SK-N-SH (cell line): ENCODE measurements around the gene CST2. TPM values are rescaled to one million over a fixed set of nuclear protein-coding genes. Genes with fewer than 3 reads are reported as not detected.

ENCODE experiments used
- CTCF ChIA-PET: fragments of 300-600, 350-600 bp; formaldehyde crosslinking; extraction: SDS; loops from one replicate; lab custom pipeline; 2021; lab: Yijun Ruan, JAX
- POLR2A ChIA-PET: fragments of 350-600 bp; sonication (Branson Sonifier 250); formaldehyde crosslinking; extraction: SDS; loops from one replicate; lab custom pipeline; 2020; ENCODE audit warnings: antibody characterized with exemption, inconsistent platforms; lab: Yijun Ruan, JAX
- DNase-seq: peaks from one replicate; pipeline ENCODE4 v3.0.0; 2012
- H2AFZ ChIP-seq: fragments of 200-600 bp; sonication (generic); 2 replicates; pipeline ENCODE4 v1.8.1; 2016; ENCODE audit warnings: antibody characterized with exemption, mild to moderate bottlenecking, low read depth
- H3F3A ChIP-seq: fragments of 200-600 bp; sonication (generic); replicated peaks from 2 replicates; pipeline ENCODE3; 2016; ENCODE audit warnings: antibody characterized with exemption, mild to moderate bottlenecking; ENCODE audit not compliant: insufficient read depth
- H3K27ac ChIP-seq, 2 experiments: fragments of 200-500 bp in 1 of 2; fragments of 200-600 bp in 1 of 2; sonication (Bioruptor generic) in 1 of 2; sonication (generic), shearing (Covaris generic) in 1 of 2; 2 replicates each; pipeline versions ENCODE4 v1.5.1 to v1.6.1; 2014 to 2016; ENCODE audit warnings: low read depth in 2 of 2, inconsistent platforms in 1 of 2, low read length in 1 of 2, mild to moderate bottlenecking in 1 of 2, mixed read lengths in 1 of 2
- H3K27me3 ChIP-seq: fragments of 200-600 bp; sonication (generic), shearing (Covaris generic); 2 replicates; pipeline ENCODE4 v1.6.1; 2016; ENCODE audit warnings: mixed run types; ENCODE audit not compliant: insufficient read depth
- H3K36me3 ChIP-seq, 2 experiments: fragments of 200-500 bp in 1 of 2; fragments of 200-600 bp in 1 of 2; sonication (Bioruptor generic) in 1 of 2; sonication (generic) in 1 of 2; replicated peaks in 1 of 2; 2 replicates each; pipeline versions ENCODE3 to v1.5.1; 2014 to 2016; ENCODE audit warnings: low read length in 1 of 2, mild to moderate bottlenecking in 1 of 2; ENCODE audit not compliant: insufficient read depth in 2 of 2, control insufficient read depth in 1 of 2
- H3K4me1 ChIP-seq, 2 experiments: fragments of 200-500 bp in 1 of 2; fragments of 200-600 bp in 1 of 2; sonication (Bioruptor generic) in 1 of 2; sonication (generic), shearing (Covaris generic) in 1 of 2; 2 replicates each; pipeline versions ENCODE4 v1.5.1 to v1.6.1; 2014 to 2016; ENCODE audit warnings: low read depth in 1 of 2, low read length in 1 of 2, mixed run types in 1 of 2; ENCODE audit not compliant: insufficient read depth in 2 of 2, control insufficient read depth in 1 of 2
- H3K4me2 ChIP-seq: fragments of 200-600 bp; sonication (generic), shearing (Covaris generic); 2 replicates; pipeline ENCODE4 v1.6.1; 2017; ENCODE audit warnings: mixed run types
- H3K4me3 ChIP-seq, 2 experiments: fragments of 200-500 bp in 1 of 2; fragments of 200-600 bp in 1 of 2; sonication (Bioruptor generic) in 1 of 2; sonication (generic), shearing (Covaris generic) in 1 of 2; 2 replicates each; pipeline versions ENCODE4 v1.5.1 to v1.8.1; 2014 to 2016; ENCODE audit warnings: low read depth in 2 of 2, inconsistent platforms in 1 of 2, low read length in 1 of 2, mild to moderate bottlenecking in 1 of 2, mixed read lengths in 1 of 2, moderate library complexity in 1 of 2
- H3K79me2 ChIP-seq: fragments of 200-600 bp; sonication (generic); 2 replicates; pipeline ENCODE4 v1.8.1; 2017; ENCODE audit warnings: mild to moderate bottlenecking; ENCODE audit not compliant: insufficient read depth
- H3K9ac ChIP-seq: fragments of 200-600 bp; sonication (generic); 2 replicates; pipeline ENCODE4 v1.6.1; 2017; ENCODE audit warnings: mixed run types
- H3K9me2 ChIP-seq: fragments of 200-600 bp; sonication (generic); 2 replicates; pipeline ENCODE4 v1.6.1; 2017; ENCODE audit warnings: mixed run types
- H3K9me3 ChIP-seq: fragments of 200-600 bp; sonication (generic); 2 replicates; pipeline ENCODE4 v1.6.1; 2017; ENCODE audit warnings: mixed run types, mild to moderate bottlenecking, moderate library complexity
- H4K20me1 ChIP-seq: fragments of 200-600 bp; sonication (generic); 2 replicates; pipeline ENCODE4 v1.6.1; 2017; ENCODE audit warnings: mild to moderate bottlenecking, mixed run types; ENCODE audit not compliant: insufficient read depth
- ELF1 ChIP-seq: IDR thresholded peaks from 2 replicates; pipeline ENCODE4 v1.4.0; 2012
- EP300 ChIP-seq, 2 experiments: IDR thresholded peaks; 2 replicates each; pipeline versions ENCODE4 v1.4.0 to v1.6.1; 2012; ENCODE audit warnings: borderline replicate concordance in 1 of 2, low read depth in 1 of 2, low read length in 1 of 2
- FOSL2 ChIP-seq: IDR thresholded peaks from 2 replicates; pipeline ENCODE4 v1.4.0; 2012; ENCODE audit warnings: low read depth, mild to moderate bottlenecking, moderate library complexity, borderline replicate concordance
- FOXJ3 ChIP-seq: sonication (generic); formaldehyde crosslinking; IDR thresholded peaks from 2 replicates; pipeline ENCODE4 v1.5.1; 2020; ENCODE audit warnings: mild to moderate bottlenecking, missing genetic modification reagents
- FOXM1 ChIP-seq: IDR thresholded peaks from 2 replicates; pipeline ENCODE4 v1.4.0; 2012; ENCODE audit warnings: low read depth, mild to moderate bottlenecking
- GABPA ChIP-seq: IDR thresholded peaks from 2 replicates; pipeline ENCODE4 v1.4.0; 2012; ENCODE audit warnings: low read depth, mild to moderate bottlenecking
- GATA2 ChIP-seq: sonication (generic); formaldehyde crosslinking; IDR thresholded peaks from 2 replicates; pipeline ENCODE4 v1.5.0; 2020; ENCODE audit warnings: mild to moderate bottlenecking, missing genetic modification reagents
- JUND ChIP-seq: IDR thresholded peaks from 2 replicates; pipeline ENCODE4 v1.4.0; 2012
- MXI1 ChIP-seq: IDR thresholded peaks from 2 replicates; pipeline ENCODE4 v1.6.1; 2012; ENCODE audit warnings: mild to moderate bottlenecking, low read depth, low read length, improper control_type of control experiment
- NFIC ChIP-seq: IDR thresholded peaks from 2 replicates; pipeline ENCODE4 v1.4.0; 2012; ENCODE audit warnings: borderline replicate concordance
- NRF1 ChIP-seq: IDR thresholded peaks from 2 replicates; pipeline ENCODE4 v1.6.1; 2012; ENCODE audit warnings: low read depth, mild to moderate bottlenecking, low read length
- POLR2AphosphoS5 ChIP-seq: IDR thresholded peaks from 2 replicates; pipeline ENCODE4 v1.6.1; 2012; ENCODE audit warnings: low read depth, low read length
- RCOR1 ChIP-seq: fragments of 150-350 bp; IDR thresholded peaks from 2 replicates; pipeline ENCODE4 v1.6.1; 2017; ENCODE audit warnings: antibody characterized with exemption, low read length
- RFX5 ChIP-seq: IDR thresholded peaks from 2 replicates; pipeline ENCODE4 v1.6.1; 2012; ENCODE audit warnings: mild to moderate bottlenecking, improper control_type of control experiment, low read length
- TCF12 ChIP-seq: IDR thresholded peaks from 2 replicates; pipeline ENCODE4 v1.4.0; 2012
- TEAD4 ChIP-seq: IDR thresholded peaks from 2 replicates; pipeline ENCODE4 v1.4.0; 2012; ENCODE audit warnings: mild to moderate bottlenecking, borderline replicate concordance; ENCODE audit not compliant: insufficient read depth
- WGBS: methylation state at CpG from one replicate; pipeline ENCODE4 v1.1.6; 2017; ENCODE audit warnings: low lambda C conversion rate; 5-methylcytosine and 5-hydroxymethylcytosine counted together
- polyA plus RNA-seq, 3 experiments: library from polyadenylated mRNA; depleted of rRNA; stranded (reverse); fragments of >200 nt; gene quantifications; 2 replicates each; pipeline ENCODE4 v1.2.3, GENCODE V29; 2012
- TF ChIP-seq, protein P1 (sequence below): IDR thresholded peaks from 2 replicates; pipeline ENCODE4 v1.4.0; 2012; ENCODE audit warnings: low read depth
- TF ChIP-seq, protein P2 (sequence below): fragments of 150-350 bp; IDR thresholded peaks from 2 replicates; pipeline ENCODE4 v1.6.1; 2017; ENCODE audit warnings: antibody characterized with exemption, low read length, low read depth, borderline replicate concordance
- TF ChIP-seq, protein P3 (sequence below): IDR thresholded peaks from 2 replicates; pipeline ENCODE4 v1.4.0; 2012; ENCODE audit warnings: low read depth, borderline replicate concordance
- TF ChIP-seq, protein P4 (sequence below): IDR thresholded peaks from 2 replicates; pipeline ENCODE4; 2012
- TF ChIP-seq, protein P5 (sequence below): IDR thresholded peaks from 2 replicates; pipeline ENCODE4 v1.4.0; 2012; ENCODE audit warnings: low read depth, borderline replicate concordance
- TF ChIP-seq, protein P6 (sequence below): fragments of 150-350 bp; IDR thresholded peaks from 2 replicates; pipeline ENCODE4 v1.6.1; 2016; ENCODE audit warnings: mild to moderate bottlenecking, low read depth, low read length
- TF ChIP-seq, protein P7 (sequence below): IDR thresholded peaks from 2 replicates; pipeline ENCODE4 v1.6.1; 2012; ENCODE audit warnings: mild to moderate bottlenecking, low read depth, low read length, moderate library complexity

Gene CST2
- polyA plus RNA-seq, 1 of the 3 experiments (the other 2 are of a cell fraction), result not detected

DNA sequence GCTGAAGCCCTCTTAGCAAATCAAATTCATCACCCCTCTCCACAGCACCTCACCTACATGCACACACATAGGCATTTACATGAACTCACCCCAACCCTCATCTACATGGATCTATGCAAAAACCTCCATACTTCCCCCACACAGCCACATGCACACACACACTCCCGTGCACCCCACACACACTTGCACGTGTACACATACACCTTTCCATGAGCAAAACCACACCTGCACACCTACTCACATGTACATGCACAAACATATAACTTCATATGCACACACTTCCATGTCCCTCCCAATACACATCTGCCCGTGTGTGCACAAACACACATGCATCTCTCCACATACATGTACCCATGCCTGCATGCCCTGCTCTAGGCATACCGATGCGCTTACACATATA, 29.7 kb upstream of the CST2 start (continued):
- TF ChIP-seq, protein P1, sequence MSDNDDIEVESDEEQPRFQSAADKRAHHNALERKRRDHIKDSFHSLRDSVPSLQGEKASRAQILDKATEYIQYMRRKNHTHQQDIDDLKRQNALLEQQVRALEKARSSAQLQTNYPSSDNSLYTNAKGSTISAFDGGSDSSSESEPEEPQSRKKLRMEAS, result no peak
- TF ChIP-seq GABPA (no peak), RFX5 (no peak), FOXJ3 (CRISPR knock-in tag) (no peak), FOXM1 (no peak), JUND (no peak), POLR2AphosphoS5 (no peak), FOSL2 (no peak), TCF12 (no peak)

DNA sequence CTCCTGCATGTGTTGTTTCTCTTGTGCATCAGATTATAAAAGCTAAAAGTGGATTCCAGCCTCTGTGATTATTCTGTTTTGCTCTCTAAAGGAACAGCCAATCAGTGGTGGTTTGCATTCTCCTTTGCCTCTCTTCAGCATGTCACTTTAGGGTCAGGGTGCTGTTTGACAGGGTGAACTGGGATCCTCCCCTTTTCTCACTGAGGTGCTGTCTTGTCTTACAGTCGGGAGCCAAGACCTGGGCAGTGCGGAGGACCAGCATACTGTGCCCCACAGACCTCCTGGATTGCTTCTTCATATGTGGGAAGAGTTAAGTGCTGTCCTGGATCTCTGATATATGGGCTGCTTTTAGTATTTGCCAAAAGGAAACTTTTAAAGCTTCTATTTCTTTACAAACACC, 15.2 kb upstream of the CST2 start:
- TF ChIP-seq, protein P2, sequence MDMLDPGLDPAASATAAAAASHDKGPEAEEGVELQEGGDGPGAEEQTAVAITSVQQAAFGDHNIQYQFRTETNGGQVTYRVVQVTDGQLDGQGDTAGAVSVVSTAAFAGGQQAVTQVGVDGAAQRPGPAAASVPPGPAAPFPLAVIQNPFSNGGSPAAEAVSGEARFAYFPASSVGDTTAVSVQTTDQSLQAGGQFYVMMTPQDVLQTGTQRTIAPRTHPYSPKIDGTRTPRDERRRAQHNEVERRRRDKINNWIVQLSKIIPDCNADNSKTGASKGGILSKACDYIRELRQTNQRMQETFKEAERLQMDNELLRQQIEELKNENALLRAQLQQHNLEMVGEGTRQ, result no peak
- TF ChIP-seq NFIC (no peak), RFX5 (no peak), TEAD4 (no peak), GATA2 (CRISPR knock-in tag) (no peak), EP300 (IDR thresholded peaks at IDR 0.05; ENCODE audit: borderline replicate concordance in 1 of 2, low read depth in 1 of 2, low read length in 1 of 2) (no peak), FOSL2 (no peak), JUND (no peak), POLR2AphosphoS5 (no peak), NRF1 (no peak), ELF1 (no peak), RCOR1 (no peak), MXI1 (no peak), TCF12 (no peak)
- TF ChIP-seq, protein P3, sequence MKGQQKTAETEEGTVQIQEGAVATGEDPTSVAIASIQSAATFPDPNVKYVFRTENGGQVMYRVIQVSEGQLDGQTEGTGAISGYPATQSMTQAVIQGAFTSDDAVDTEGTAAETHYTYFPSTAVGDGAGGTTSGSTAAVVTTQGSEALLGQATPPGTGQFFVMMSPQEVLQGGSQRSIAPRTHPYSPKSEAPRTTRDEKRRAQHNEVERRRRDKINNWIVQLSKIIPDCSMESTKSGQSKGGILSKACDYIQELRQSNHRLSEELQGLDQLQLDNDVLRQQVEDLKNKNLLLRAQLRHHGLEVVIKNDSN, result no peak
- TF ChIP-seq, protein P4, sequence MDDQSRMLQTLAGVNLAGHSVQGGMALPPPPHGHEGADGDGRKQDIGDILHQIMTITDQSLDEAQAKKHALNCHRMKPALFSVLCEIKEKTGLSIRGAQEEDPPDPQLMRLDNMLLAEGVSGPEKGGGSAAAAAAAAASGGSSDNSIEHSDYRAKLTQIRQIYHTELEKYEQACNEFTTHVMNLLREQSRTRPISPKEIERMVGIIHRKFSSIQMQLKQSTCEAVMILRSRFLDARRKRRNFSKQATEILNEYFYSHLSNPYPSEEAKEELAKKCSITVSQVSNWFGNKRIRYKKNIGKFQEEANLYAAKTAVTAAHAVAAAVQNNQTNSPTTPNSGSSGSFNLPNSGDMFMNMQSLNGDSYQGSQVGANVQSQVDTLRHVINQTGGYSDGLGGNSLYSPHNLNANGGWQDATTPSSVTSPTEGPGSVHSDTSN, result no peak
- TF ChIP-seq, protein P5, sequence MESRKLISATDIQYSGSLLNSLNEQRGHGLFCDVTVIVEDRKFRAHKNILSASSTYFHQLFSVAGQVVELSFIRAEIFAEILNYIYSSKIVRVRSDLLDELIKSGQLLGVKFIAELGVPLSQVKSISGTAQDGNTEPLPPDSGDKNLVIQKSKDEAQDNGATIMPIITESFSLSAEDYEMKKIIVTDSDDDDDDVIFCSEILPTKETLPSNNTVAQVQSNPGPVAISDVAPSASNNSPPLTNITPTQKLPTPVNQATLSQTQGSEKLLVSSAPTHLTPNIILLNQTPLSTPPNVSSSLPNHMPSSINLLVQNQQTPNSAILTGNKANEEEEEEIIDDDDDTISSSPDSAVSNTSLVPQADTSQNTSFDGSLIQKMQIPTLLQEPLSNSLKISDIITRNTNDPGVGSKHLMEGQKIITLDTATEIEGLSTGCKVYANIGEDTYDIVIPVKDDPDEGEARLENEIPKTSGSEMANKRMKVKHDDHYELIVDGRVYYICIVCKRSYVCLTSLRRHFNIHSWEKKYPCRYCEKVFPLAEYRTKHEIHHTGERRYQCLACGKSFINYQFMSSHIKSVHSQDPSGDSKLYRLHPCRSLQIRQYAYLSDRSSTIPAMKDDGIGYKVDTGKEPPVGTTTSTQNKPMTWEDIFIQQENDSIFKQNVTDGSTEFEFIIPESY, result no peak
- TF ChIP-seq, protein P6, sequence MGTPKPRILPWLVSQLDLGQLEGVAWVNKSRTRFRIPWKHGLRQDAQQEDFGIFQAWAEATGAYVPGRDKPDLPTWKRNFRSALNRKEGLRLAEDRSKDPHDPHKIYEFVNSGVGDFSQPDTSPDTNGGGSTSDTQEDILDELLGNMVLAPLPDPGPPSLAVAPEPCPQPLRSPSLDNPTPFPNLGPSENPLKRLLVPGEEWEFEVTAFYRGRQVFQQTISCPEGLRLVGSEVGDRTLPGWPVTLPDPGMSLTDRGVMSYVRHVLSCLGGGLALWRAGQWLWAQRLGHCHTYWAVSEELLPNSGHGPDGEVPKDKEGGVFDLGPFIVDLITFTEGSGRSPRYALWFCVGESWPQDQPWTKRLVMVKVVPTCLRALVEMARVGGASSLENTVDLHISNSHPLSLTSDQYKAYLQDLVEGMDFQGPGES, result no peak
- TF ChIP-seq, protein P7, sequence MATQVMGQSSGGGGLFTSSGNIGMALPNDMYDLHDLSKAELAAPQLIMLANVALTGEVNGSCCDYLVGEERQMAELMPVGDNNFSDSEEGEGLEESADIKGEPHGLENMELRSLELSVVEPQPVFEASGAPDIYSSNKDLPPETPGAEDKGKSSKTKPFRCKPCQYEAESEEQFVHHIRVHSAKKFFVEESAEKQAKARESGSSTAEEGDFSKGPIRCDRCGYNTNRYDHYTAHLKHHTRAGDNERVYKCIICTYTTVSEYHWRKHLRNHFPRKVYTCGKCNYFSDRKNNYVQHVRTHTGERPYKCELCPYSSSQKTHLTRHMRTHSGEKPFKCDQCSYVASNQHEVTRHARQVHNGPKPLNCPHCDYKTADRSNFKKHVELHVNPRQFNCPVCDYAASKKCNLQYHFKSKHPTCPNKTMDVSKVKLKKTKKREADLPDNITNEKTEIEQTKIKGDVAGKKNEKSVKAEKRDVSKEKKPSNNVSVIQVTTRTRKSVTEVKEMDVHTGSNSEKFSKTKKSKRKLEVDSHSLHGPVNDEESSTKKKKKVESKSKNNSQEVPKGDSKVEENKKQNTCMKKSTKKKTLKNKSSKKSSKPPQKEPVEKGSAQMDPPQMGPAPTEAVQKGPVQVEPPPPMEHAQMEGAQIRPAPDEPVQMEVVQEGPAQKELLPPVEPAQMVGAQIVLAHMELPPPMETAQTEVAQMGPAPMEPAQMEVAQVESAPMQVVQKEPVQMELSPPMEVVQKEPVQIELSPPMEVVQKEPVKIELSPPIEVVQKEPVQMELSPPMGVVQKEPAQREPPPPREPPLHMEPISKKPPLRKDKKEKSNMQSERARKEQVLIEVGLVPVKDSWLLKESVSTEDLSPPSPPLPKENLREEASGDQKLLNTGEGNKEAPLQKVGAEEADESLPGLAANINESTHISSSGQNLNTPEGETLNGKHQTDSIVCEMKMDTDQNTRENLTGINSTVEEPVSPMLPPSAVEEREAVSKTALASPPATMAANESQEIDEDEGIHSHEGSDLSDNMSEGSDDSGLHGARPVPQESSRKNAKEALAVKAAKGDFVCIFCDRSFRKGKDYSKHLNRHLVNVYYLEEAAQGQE, result no peak
- TF ChIP-seq, protein P1, result no peak
- H3K9me3 ChIP-seq, result no peaks in the 10 kb centered on the region
- H3K79me2 ChIP-seq, result no peaks in the 10 kb centered on the region
- no peak overlapping the region for H3K4me2 ChIP-seq
- H3F3A ChIP-seq, result no peaks in the 10 kb centered on the region
- H3K36me3 ChIP-seq, result no peaks in the 10 kb centered on the region
- no peak overlapping the region for H3K4me3 ChIP-seq
- ChIA-PET CTCF (no interaction called here), POLR2A (no interaction called here)
- no peaks in the 10 kb centered on the region for H3K9me2 ChIP-seq
- H2AFZ ChIP-seq, result no peak overlapping the region
- 5% methylated on average over 2 of the region's 2 CpGs for WGBS
- H3K4me1 ChIP-seq, result no peaks in the 10 kb centered on the region
- H3K9ac ChIP-seq, result no peak overlapping the region
- H3K27me3 ChIP-seq, result no peaks in the 10 kb centered on the region
- no peak overlapping the region for H3K27ac ChIP-seq
- no peaks in the 10 kb centered on the region for H4K20me1 ChIP-seq
- DNase-seq, result no peak
